Neural cell (in vitro differentiated cells): ENCODE results near the gene PDE4D. TPM values are rescaled to one million over a fixed set of nuclear protein-coding genes. Genes with fewer than 3 reads are reported as not detected.

Experiments
- H2AFZ ChIP-seq: fragments of 200-600, 300-800 bp; sonication (generic), shearing (Covaris generic); 2 replicates; pipeline ENCODE4 v1.6.0; 2014; ENCODE audit warnings: low read depth, mild to moderate bottlenecking, antibody characterized with exemption, low read length, moderate library complexity
- H3F3A ChIP-seq: fragments of 200-600 bp; shearing (Covaris generic); 2 replicates; pipeline ENCODE4 v1.6.1; 2016; ENCODE audit warnings: mild to moderate bottlenecking, moderate library complexity, mixed read lengths, antibody characterized with exemption, low read length; ENCODE audit not compliant: insufficient read depth, poor library complexity, severe bottlenecking
- H3K27ac ChIP-seq: fragments of 200-600, 300-800 bp; sonication (generic), shearing (Covaris generic); 2 replicates; pipeline ENCODE4 v1.5.1; 2014; ENCODE audit warnings: mild to moderate bottlenecking, low read length, moderate library complexity
- H3K27me3 ChIP-seq: fragments of 300-800, 200-600 bp; sonication (generic), shearing (Covaris generic); 2 replicates; pipeline ENCODE4 v1.6.0; 2014; ENCODE audit warnings: mild to moderate bottlenecking, low read depth, low read length, moderate library complexity; ENCODE audit not compliant: insufficient read depth
- H3K36me3 ChIP-seq: fragments of 300-800, 200-600 bp; sonication (generic), shearing (Covaris generic); 2 replicates; pipeline ENCODE4 v1.5.1; 2014; ENCODE audit warnings: mild to moderate bottlenecking, antibody characterized with exemption, low read length, moderate library complexity; ENCODE audit not compliant: insufficient read depth
- H3K4me2 ChIP-seq: fragments of 300-800, 200-600 bp; sonication (generic), shearing (Covaris generic); 2 replicates; pipeline ENCODE4 v1.6.0; 2014; ENCODE audit warnings: mild to moderate bottlenecking, low read length
- H3K4me3 ChIP-seq: fragments of 300-800, 200-600 bp; sonication (generic), shearing (Covaris generic); 2 replicates; pipeline ENCODE4 v1.5.1; 2014; ENCODE audit warnings: mild to moderate bottlenecking, low read length, moderate library complexity
- H3K79me2 ChIP-seq: fragments of 200-600 bp; shearing (Covaris generic); replicated peaks from 2 replicates; pipeline ENCODE4 v1.6.0; 2014; ENCODE audit warnings: mild to moderate bottlenecking, low read length, moderate library complexity; ENCODE audit not compliant: insufficient read depth
- H3K9ac ChIP-seq: fragments of 300-800, 200-600 bp; sonication (generic), shearing (Covaris generic); 2 replicates; pipeline ENCODE4 v1.6.1; 2016; ENCODE audit warnings: mild to moderate bottlenecking, low read length, mixed read lengths
- H3K9me2 ChIP-seq: fragments of 200-600 bp; shearing (Covaris generic); 2 replicates; pipeline ENCODE4 v1.6.1; 2016; ENCODE audit warnings: mild to moderate bottlenecking, low read length, mixed read lengths; ENCODE audit not compliant: insufficient read depth
- H3K9me3 ChIP-seq: fragments of 200-600, 300-800 bp; sonication (generic), shearing (Covaris generic); 2 replicates; pipeline ENCODE4 v1.6.1; 2016; ENCODE audit warnings: mild to moderate bottlenecking, mixed run types, low read length, moderate library complexity, mixed read lengths
- H4K20me1 ChIP-seq: fragments of 200-600 bp; shearing (Covaris generic); 2 replicates; pipeline ENCODE4 v1.6.1; 2016; ENCODE audit warnings: mild to moderate bottlenecking, mixed run types; ENCODE audit not compliant: insufficient read depth
- CTCF ChIP-seq: fragments of 450-650 bp; IDR thresholded peaks from 2 replicates; pipeline ENCODE4 v1.5.1; 2014; ENCODE audit warnings: antibody characterized with exemption, mild to moderate bottlenecking, moderate library complexity; ENCODE audit not compliant: poor library complexity, severe bottlenecking
- EP300 ChIP-seq: fragments of 450-650 bp; conservative IDR thresholded peaks from 2 replicates; pipeline ENCODE4 v1.6.1; 2014; ENCODE audit warnings: antibody characterized with exemption, mild to moderate bottlenecking, moderate library complexity; ENCODE audit not compliant: poor library complexity, severe bottlenecking
- EZH2 ChIP-seq: fragments of 200-600, 300-800 bp; shearing (Covaris generic), sonication (generic); IDR thresholded peaks from 2 replicates; pipeline ENCODE4 v1.6.1; 2014; ENCODE audit warnings: antibody characterized with exemption, low read length, borderline replicate concordance, mild to moderate bottlenecking; ENCODE audit not compliant: insufficient read depth, poor library complexity, severe bottlenecking
- MXI1 ChIP-seq: fragments of 450-650 bp; conservative IDR thresholded peaks from 2 replicates; pipeline ENCODE4 v1.6.1; 2014; ENCODE audit warnings: antibody characterized with exemption, mild to moderate bottlenecking; ENCODE audit not compliant: poor library complexity, severe bottlenecking
- POLR2AphosphoS5 ChIP-seq: IDR thresholded peaks from 2 replicates; pipeline ENCODE4 v1.6.1; 2012
- RAD21 ChIP-seq: fragments of 450-650 bp; conservative IDR thresholded peaks from 2 replicates; pipeline ENCODE4 v1.6.1; 2014; ENCODE audit warnings: antibody characterized with exemption, mild to moderate bottlenecking, moderate library complexity
- REST ChIP-seq: IDR thresholded peaks from 2 replicates; pipeline ENCODE4 v1.6.1; 2012; ENCODE audit warnings: borderline replicate concordance
- SMC3 ChIP-seq: fragments of 450-650 bp; conservative IDR thresholded peaks from 2 replicates; pipeline ENCODE4 v1.6.1; 2014; ENCODE audit warnings: antibody characterized with exemption, mild to moderate bottlenecking, moderate library complexity; ENCODE audit not compliant: poor library complexity
- TAF1 ChIP-seq: IDR thresholded peaks from 2 replicates; pipeline ENCODE4 v1.6.1; 2012; ENCODE audit warnings: low read depth
- polyA plus RNA-seq: library from polyadenylated mRNA; depleted of rRNA; stranded (reverse); fragments of >200 nt; gene quantifications from 2 replicates; pipeline ENCODE4 v1.2.3, GENCODE V29; 2014

PDE4D gene
- polyA plus RNA-seq, 1 donor from 2014 or later = 42.8 TPM

- Histone ChIP-seq H3K9me2 (no peaks in the 10 kb centered on the region), H3F3A (peaks cover 3% of the 10 kb centered on the region), H4K20me1 (no peaks in the 10 kb centered on the region), H3K27me3 (no peaks in the 10 kb centered on the region), H3K9ac (no peak overlapping the region), H3K79me2 (no peaks in the 10 kb centered on the region), H3K36me3 (no peaks in the 10 kb centered on the region), H3K4me3 (no peak overlapping the region), H3K9me3 (no peaks in the 10 kb centered on the region), H3K27ac (no peak overlapping the region), H3K4me2 (no peak overlapping the region), H2AFZ (no peak overlapping the region)
- TF ChIP-seq EZH2 = no peak
- no peak for TF ChIP-seq REST
- TF ChIP-seq TAF1 = no peak
- no peak for TF ChIP-seq RAD21
- TF ChIP-seq EP300 = no peak
- no peak for TF ChIP-seq SMC3
- TF ChIP-seq POLR2AphosphoS5 = no peak
- no peak for TF ChIP-seq MXI1
- TF ChIP-seq CTCF = no peak
These were observed 276.2 kb downstream of the PDE4D start for GRCh38 chr5:59617186-59617771.

- Histone ChIP-seq H3K4me2 (no peak overlapping the region), H3K36me3 (no peaks in the 10 kb centered on the region), H3K27ac (no peak overlapping the region), H3K79me2 (no peaks in the 10 kb centered on the region), H2AFZ (no peak overlapping the region), H3K9me2 (no peaks in the 10 kb centered on the region), H3F3A (peaks cover 3% of the 10 kb centered on the region), H3K27me3 (no peaks in the 10 kb centered on the region), H3K9me3 (no peaks in the 10 kb centered on the region), H3K9ac (no peak overlapping the region), H3K4me3 (no peak overlapping the region), H4K20me1 (no peaks in the 10 kb centered on the region)
- TF ChIP-seq TAF1 (no peak), POLR2AphosphoS5 (no peak), MXI1 (no peak), REST (no peak)
These were observed 277.1 kb downstream of the PDE4D start for GRCh38 chr5:59616413-59616812.
